Spleen (tissue), 7 donors: Measurements from ENCODE around the gene NAGPA.

Experiments
- POLR2A ChIP-seq, 3 donors: fragments of 450-650 bp; IDR thresholded peaks; one replicate each; pipeline ENCODE4 v1.5.1; 2017; ENCODE audit warnings: antibody characterized with exemption in 3 of 3, mild to moderate bottlenecking in 1 of 3
- POLR2AphosphoS5 ChIP-seq, 3 donors: sonication (generic); formaldehyde crosslinking; IDR thresholded peaks; one replicate each; pipeline ENCODE4 v1.5.1; 2017; ENCODE audit warnings: antibody characterized with exemption in 3 of 3
- TF ChIP-seq, protein P1 (sequence below), 11 experiments: fragments of 200-600 bp in 7 of 11; fragments of 450-650 bp in 4 of 11; sonication (generic) in 4 of 11; IDR thresholded peaks in 8 of 11; conservative IDR thresholded peaks in 3 of 11; 1 replicate in 7 of 11; 2 replicates in 4 of 11; pipeline versions ENCODE4 v1.4.0 to v1.8.0; 2016 to 2021; ENCODE audit warnings: antibody characterized with exemption in 11 of 11, inconsistent platforms in 4 of 11, mild to moderate bottlenecking in 1 of 11
- donor health status: DM: no; HTN: no; CAD: no; lungs with moderate emphysema.
- donor health status: DM: no; HTN: no; CAD: no.
- donor health status: DM: no; HTN: no; CAD: no.

DNA sequence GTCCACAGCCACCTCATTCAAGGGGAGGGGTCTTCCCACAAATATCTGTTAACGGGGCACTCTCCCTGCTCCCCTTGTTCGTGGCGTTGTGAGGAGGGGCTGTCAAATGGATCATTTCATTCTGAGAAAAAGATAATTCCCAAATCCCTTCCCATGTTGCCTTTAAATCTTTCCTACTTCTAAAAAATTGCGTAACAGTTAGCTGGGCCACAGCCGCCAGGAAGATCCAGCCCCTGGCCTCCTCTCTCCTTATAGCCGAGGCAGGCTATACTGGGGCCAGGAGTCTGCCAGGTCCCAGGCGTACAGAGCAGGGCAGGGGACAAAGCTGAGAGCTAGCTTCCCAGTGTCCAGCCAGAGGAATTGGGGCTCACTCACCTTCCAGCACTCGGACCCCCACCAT, 31.6 kb upstream of the NAGPA start:
- TF ChIP-seq POLR2AphosphoS5 (IDR thresholded peaks at IDR 0.05) (no peak), POLR2A (IDR thresholded peaks at IDR 0.05) (no peak)
- TF ChIP-seq, protein P1, sequence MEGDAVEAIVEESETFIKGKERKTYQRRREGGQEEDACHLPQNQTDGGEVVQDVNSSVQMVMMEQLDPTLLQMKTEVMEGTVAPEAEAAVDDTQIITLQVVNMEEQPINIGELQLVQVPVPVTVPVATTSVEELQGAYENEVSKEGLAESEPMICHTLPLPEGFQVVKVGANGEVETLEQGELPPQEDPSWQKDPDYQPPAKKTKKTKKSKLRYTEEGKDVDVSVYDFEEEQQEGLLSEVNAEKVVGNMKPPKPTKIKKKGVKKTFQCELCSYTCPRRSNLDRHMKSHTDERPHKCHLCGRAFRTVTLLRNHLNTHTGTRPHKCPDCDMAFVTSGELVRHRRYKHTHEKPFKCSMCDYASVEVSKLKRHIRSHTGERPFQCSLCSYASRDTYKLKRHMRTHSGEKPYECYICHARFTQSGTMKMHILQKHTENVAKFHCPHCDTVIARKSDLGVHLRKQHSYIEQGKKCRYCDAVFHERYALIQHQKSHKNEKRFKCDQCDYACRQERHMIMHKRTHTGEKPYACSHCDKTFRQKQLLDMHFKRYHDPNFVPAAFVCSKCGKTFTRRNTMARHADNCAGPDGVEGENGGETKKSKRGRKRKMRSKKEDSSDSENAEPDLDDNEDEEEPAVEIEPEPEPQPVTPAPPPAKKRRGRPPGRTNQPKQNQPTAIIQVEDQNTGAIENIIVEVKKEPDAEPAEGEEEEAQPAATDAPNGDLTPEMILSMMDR (IDR thresholded peaks at IDR 0.05 in 8 of 11, conservative IDR thresholded peaks at IDR 0.05 in 3 of 11) = no peak
